ENCODE data around the gene FZD1. TPM values are rescaled to one million over a fixed set of nuclear protein-coding genes. Genes with fewer than 3 reads are reported as not detected.

FZD1 gene
- polyA plus RNA-seq, 4 donors, result 56.8 to 136 (median 69.7) TPM

DNA sequence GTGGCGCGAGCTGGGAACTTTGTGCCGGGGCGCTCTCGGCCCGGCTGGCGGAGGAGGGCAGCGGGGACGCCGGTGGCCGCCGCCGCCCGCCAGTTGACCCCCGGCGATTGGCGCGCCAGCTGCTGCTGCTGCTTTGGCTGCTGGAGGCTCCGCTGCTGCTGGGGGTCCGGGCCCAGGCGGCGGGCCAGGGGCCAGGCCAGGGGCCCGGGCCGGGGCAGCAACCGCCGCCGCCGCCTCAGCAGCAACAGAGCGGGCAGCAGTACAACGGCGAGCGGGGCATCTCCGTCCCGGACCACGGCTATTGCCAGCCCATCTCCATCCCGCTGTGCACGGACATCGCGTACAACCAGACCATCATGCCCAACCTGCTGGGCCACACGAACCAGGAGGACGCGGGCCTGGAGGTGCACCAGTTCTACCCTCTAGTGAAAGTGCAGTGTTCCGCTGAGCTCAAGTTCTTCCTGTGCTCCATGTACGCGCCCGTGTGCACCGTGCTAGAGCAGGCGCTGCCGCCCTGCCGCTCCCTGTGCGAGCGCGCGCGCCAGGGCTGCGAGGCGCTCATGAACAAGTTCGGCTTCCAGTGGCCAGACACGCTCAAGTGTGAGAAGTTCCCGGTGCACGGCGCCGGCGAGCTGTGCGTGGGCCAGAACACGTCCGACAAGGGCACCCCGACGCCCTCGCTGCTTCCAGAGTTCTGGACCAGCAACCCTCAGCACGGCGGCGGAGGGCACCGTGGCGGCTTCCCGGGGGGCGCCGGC, 870 bp downstream of the FZD1 start:
- DNase-seq (ENCODE audit: low read depth in 4 of 4, low spot score in 3 of 4), result no peak

DNA sequence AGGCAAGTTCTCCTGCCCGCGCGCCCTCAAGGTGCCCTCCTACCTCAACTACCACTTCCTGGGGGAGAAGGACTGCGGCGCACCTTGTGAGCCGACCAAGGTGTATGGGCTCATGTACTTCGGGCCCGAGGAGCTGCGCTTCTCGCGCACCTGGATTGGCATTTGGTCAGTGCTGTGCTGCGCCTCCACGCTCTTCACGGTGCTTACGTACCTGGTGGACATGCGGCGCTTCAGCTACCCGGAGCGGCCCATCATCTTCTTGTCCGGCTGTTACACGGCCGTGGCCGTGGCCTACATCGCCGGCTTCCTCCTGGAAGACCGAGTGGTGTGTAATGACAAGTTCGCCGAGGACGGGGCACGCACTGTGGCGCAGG, 1.4 kb downstream of the FZD1 start:
- no peak for DNase-seq (ENCODE audit: low read depth in 4 of 4, low spot score in 3 of 4)

DNA sequence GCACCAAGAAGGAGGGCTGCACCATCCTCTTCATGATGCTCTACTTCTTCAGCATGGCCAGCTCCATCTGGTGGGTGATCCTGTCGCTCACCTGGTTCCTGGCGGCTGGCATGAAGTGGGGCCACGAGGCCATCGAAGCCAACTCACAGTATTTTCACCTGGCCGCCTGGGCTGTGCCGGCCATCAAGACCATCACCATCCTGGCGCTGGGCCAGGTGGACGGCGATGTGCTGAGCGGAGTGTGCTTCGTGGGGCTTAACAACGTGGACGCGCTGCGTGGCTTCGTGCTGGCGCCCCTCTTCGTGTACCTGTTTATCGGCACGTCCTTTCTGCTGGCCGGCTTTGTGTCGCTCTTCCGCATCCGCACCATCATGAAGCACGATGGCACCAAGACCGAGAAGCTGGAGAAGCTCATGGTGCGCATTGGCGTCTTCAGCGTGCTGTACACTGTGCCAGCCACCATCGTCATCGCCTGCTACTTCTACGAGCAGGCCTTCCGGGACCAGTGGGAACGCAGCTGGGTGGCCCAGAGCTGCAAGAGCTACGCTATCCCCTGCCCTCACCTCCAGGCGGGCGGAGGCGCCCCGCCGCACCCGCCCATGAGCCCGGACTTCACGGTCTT, 1.9 kb downstream of the FZD1 start:
- DNase-seq (ENCODE audit: low read depth in 4 of 4, low spot score in 3 of 4), result no peak

DNA sequence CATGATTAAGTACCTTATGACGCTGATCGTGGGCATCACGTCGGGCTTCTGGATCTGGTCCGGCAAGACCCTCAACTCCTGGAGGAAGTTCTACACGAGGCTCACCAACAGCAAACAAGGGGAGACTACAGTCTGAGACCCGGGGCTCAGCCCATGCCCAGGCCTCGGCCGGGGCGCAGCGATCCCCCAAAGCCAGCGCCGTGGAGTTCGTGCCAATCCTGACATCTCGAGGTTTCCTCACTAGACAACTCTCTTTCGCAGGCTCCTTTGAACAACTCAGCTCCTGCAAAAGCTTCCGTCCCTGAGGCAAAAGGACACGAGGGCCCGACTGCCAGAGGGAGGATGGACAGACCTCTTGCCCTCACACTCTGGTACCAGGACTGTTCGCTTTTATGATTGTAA, 2.5 kb downstream of the FZD1 start:
- DNase-seq (ENCODE audit: low read depth in 4 of 4, low spot score in 3 of 4), result no peak

DNA sequence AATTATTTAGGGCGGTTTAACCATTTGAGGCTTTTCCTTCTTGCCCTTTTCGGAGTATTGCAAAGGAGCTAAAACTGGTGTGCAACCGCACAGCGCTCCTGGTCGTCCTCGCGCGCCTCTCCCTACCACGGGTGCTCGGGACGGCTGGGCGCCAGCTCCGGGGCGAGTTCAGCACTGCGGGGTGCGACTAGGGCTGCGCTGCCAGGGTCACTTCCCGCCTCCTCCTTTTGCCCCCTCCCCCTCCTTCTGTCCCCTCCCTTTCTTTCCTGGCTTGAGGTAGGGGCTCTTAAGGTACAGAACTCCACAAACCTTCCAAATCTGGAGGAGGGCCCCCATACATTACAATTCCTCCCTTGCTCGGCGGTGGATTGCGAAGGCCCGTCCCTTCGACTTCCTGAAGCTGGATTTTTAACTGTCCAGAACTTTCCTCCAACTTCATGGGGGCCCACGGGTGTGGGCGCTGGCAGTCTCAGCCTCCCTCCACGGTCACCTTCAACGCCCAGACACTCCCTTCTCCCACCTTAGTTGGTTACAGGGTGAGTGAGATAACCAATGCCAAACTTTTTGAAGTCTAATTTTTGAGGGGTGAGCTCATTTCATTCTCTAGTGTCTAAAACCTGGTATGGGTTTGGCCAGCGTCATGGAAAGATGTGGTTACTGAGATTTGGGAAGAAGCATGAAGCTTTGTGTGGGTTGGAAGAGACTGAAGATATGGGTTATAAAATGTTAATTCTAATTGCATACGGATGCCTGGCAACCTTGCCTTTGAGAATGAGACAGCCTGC, 3.1 kb downstream of the FZD1 start:
- no peak for DNase-seq (ENCODE audit: low read depth in 4 of 4, low spot score in 3 of 4)

DNA sequence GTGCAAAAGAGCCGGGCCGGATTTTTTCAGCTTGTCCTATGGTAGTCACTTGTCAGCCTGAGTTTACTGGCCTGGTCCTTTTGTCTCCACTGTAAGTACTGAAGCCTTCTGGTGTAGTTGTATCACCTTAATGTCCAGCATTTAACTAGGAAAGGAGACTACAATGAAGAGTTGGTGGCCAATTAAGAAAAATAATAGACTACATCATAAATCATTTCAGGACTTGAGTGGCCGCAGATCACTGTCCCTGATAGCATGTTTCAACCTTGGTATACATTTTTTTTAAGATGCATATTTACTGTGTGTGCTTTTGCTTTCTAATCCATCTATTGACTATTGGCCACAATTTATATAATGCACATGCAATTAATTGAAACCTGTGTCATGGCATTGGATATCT, 6.1 kb downstream of the FZD1 start:
- DNase-seq (ENCODE audit: low read depth in 4 of 4, low spot score in 3 of 4), result no peak

DNA sequence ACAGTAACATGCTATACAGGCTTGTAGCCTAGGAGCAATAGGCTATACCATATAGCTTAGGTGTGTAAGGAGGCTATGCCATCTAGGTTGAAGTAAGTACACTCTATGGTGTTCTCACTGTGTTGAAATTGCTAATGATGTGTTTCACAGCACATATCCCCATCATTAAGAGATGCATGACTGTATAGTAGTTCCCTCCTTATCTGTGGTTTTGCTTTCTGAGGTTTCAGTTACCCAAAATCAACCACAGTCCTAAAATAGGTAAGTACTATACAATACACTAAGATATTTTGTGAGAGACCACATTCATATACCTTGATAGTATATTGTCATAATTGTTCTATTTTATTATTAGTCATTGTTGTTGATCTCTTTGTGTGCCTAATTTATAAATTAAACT, 12.7 kb downstream of the FZD1 start:
- no peak for DNase-seq (ENCODE audit: low read depth in 4 of 4, low spot score in 3 of 4)

DNA sequence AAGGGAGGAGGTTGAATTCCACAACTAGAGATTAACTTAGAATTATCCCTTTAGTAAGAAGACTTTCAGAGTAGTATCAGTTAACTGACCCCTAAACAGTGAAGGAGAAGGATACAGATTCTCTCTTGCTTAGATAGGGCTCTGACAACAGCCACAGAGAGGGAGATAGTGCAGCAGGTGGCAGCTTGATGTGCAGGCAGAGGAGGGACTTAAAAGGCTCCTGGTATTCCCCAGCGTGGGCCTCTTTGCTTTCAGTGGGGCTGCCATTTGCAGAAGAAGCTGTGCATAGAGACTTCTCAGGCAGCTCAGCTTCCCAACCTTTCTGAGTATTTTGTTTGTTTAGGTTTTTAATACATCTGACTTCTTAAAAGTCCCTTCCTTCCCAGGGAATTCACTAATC, 16.0 kb downstream of the FZD1 start:
- no peak for DNase-seq (ENCODE audit: low read depth in 4 of 4, low spot score in 3 of 4)

DNA sequence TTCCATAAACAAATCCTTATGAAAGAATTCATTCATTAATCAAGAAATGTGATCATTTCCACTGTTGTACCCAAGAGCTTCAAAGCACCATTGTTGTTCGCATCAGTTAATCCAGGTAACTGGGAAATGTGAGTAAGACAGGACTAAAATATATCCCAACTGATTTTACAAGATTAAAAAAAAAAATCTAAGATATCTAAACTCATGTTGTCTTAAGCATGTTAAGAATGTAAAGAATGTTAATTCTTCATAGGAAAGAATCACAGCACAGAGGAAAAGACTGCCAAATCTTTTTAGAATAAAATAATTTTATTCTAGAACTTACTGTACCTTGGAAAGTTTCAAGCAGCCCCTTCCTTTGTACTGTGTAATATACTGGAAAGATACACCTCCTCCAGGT, 16.4 kb downstream of the FZD1 start:
- DNase-seq (ENCODE audit: low read depth in 4 of 4, low spot score in 3 of 4), result no peak

DNA sequence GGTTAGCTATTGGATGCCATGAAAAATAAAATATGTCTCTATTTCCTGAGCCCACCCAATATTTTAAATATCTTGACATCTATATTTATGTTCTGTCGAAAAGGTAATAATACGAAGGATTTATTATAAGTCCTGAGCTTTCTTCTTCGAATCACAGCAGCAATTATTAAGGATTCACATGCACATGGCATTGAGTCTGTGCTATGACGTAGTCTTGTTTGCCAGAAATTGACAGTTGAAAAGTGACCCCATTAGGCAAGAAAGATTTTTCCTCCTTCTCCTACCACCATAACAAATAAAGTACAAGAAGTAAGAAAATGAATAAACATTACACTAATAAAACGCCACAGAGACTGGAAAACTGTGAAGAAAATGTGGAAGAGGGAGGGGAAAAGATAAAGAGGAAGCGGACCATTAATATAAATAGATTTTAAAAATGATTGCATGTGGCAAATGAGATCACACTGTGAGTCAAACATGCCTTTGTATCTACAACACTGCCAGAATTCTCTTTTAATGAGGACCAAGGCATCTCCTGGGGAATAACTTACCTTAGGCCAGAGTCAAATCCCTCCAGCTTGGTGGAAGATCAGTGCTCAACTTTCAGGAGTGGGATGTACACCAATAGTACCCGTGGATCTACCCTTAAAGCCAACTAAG, 21.6 kb downstream of the FZD1 start:
- no peak for DNase-seq (ENCODE audit: low read depth in 4 of 4, low spot score in 3 of 4)

DNA sequence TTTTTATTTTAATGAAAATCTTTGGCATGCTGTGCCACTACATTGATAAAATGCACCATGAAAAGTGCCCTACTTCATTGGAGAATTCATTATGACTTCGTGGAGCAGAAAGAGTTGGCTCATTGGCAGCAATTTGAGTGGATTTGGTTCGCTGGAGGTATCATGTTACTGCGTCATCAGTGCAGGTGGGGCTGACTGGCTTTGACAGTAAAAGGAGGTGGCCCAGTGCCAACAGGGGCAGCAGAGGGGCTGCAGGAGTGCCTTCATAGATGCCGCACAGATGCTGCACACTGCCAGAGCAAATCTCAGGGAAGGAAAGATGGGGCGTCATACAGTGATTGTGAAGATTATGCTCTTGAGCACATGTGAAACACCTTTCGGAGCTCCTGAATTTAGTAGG, 22.2 kb downstream of the FZD1 start:
- DNase-seq (ENCODE audit: low read depth in 4 of 4, low spot score in 3 of 4), result no peak

DNA sequence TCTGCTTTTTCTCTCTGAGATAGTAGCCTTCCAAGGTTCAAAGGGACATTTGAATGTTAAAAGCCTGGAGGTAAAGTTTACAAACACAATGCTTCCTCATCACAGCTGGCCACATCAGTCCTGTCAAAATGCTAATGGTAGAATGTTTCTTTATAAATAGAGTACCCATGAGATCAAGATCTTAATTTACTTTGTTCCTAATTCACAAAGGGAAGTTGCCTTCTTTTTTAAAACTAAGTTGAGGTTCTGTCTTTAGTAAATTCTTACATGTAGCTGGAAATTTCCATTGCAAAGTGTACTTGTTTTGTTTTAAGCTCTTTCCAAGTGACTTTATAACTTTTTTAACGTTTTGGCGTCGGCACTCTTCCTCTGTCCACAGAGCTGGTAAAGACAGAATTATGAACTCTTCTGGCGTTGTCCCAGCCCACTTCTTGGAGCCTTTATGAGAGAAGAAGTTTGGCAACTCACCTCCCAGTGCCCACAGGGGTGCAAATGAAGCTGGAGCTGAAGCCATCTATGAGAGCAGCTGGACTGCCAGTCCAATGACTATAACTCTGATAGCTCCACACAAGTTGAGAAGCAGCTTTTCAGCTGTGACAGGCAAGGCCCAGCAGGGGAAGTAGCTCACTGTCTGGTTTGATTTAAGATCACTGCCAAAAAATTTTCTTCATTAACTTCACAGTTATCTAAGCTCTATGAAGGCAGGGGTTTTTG, 23.3 kb downstream of the FZD1 start:
- DNase-seq (ENCODE audit: low read depth in 4 of 4, low spot score in 3 of 4), result no peak

DNA sequence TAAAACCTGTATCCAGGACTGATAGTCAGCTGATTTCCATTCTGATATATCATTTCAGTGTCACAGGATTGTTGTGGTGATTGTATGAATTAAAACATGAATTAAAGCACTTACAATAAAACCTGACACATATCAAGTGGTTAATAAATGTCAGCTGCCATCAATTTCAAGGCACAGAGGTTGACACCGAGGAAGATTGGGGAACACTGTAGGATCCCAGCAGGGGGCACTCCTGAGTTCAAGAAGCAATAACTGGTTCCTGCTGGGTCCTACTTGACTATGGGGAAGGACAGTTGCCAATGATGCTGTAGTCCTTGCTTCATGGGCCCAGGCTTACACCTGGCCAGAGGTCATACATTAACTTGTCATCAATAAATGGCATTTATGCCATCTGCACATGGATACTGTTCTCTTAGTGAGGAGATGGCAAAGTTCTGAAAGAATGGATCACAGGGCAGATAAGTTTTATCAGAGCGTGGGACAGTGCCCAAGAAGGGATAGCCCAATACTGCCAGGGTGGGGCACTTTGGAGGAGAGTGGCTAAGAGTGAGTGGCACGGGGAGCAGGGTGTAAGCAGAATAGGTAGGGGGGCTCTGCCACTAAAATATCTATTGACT, 24.1 kb downstream of the FZD1 start:
- no peak for DNase-seq (ENCODE audit: low read depth in 4 of 4, low spot score in 3 of 4)

DNA sequence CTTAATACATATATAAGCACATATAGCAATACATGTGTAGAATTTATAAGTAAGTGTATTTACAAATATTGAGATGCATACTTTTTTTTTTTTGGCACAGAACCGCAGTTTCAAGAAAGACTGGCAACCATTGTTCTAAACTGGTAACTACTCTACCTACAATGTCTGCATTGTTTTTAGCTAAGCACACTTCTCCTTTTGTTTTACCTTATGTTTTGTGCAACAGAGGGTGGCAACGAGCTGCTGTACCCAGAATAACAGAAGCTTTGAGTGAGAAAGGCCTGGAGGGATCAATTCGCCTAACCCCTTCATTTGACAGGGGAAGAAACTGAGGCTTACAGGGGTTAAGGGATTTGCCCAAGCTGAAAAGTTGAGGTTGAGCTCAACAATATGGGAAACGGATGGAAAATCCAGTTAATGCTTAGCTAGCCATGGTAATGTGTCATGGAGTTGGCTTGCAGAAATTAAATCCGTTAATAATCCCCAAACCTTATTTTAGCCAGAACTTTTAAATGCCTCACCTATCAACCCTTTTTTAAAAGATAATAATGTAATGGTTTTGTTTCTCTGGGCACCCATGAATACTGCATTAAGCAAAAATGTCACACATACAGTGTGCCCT, 25.5 kb downstream of the FZD1 start:
- no peak for DNase-seq (ENCODE audit: low read depth in 4 of 4, low spot score in 3 of 4)

DNA sequence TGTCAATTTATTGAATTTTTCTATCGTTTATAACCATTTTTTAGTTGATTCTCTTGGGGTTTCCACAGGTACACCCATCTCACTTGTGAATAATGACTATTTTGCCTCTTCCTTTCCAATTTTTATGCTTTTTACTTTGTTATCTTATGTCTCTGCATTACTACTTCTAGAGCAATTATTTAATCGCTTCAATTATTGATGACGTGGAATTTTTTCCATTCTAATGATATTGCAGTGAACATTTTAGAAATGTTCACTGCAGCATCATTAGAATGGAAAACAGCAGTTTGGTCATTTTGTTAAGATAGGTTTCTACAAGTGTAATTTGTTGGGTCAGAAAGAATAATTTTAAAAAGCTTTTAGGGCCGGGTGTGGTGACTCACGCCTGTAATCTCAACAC, 27.1 kb downstream of the FZD1 start:
- DNase-seq (ENCODE audit: low read depth in 4 of 4, low spot score in 3 of 4), result no peak

DNA sequence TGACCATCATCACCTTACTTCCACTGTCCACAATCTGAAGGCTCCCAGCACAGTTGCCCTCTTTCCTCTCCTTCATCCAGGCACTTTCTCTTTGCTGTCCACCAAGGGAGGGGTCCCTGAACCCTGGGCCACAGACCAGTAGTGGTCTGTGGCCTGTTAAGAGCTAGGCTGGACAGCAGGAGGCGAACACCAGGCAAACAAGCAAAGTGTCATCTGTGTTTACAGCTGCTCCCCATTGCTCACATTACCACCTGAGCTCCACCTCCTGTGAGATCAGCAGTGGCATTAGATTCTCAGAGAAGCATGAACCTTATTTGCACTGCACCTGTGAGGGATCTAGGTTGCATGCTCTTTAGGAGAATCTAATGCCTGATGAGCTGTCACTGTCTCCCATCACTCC, 27.7 kb downstream of the FZD1 start:
- DNase-seq (ENCODE audit: low read depth in 4 of 4, low spot score in 3 of 4), result no peak

DNA sequence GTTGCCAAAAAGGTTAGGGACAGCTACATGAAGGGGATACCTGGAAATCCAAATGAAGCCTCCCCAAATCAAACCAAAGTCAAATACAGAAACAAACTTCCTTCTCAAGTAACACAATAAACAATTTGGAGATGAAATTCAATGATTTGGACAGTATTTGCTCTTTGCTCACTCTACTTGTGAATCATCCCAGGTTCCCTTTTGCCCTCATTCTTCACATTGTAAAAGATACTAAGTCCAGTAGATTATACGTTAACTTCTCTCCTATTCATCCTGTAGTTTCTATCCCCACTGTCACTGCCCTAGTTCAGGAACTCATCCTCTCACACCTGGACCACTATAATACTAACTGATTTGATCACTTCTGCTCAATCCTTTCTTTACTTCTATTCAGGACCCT, 28.3 kb downstream of the FZD1 start:
- DNase-seq (ENCODE audit: low read depth in 4 of 4, low spot score in 3 of 4), result no peak

DNA sequence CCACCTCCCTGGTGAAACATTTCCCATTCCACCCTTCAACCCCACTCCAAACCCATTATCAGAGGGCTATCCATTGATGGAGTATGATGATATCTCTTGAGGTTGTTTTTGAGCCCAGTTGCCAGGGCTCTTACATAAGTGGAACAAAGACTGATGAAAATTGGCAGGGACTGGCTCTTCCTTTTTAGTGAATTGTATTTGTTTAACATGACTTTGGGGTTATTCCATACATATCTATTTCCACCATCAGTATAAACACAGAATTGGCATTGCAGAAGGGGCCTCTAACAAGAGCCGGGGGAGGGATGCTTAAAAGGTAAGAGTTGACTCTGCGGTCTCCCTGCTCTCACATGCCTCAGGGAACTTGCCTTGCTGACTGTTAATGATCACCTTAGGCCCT, 28.9 kb downstream of the FZD1 start:
- DNase-seq (ENCODE audit: low read depth in 4 of 4, low spot score in 3 of 4), result no peak

DNA sequence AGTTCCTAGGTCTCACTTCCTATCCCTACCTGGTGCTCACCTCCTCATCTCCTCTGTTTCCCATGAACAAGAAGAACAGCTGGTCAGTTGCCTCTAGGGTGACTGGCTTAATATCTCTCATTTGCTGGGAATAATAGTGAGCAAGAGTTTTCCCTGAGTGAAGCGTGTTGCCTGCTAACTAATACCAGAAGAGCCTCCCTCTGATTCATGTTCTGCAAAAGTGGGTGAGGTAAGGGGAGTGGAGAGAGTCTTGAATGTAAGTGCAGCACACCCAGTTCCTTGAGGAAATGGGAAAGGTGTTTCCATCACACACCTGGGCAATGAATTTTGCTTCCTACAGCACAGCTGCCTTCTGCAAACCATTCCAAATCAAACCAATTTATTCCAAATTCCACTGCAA, 29.6 kb downstream of the FZD1 start:
- no peak for DNase-seq (ENCODE audit: low read depth in 4 of 4, low spot score in 3 of 4)

DNA sequence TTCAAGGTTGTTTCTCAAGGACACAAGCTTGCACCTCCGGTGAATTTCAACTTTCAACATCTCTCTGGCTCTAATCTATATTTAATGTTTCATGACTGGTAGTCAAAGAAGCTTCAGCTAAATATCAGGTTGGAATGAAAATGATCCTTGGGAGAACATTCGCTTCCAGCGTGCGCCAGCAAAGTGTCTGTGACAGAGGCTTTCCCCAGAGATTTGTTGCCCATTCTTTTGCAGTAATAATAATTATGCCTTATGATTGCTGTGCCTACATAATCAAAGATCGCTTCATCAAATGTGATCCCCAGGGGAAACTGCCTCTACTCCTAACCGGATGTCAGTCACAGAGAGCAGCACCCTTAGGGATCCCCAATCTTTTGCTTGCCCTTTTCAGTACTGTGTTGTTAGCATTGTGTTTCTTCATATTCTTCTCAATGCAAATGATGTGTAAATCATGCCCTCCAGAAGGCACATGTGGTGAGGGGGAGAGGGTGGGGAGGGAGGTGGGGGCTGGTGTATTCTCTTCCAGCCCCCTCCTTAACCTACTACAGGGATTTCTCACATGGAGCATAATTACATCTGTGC, 30.5 kb downstream of the FZD1 start:
- no peak for DNase-seq (ENCODE audit: low read depth in 4 of 4, low spot score in 3 of 4)

Data from left renal pelvis (tissue), 4 donors.